Neuronal stem cell (in vitro differentiated cells): ENCODE results near the gene SREK1.
"Not testable (repeated sequence)": the region's sequence is repeated elsewhere in the genome, so short reads cannot be mapped to it uniquely, and the experiment has no call there.

Source experiments
- DNase-seq: peaks from one replicate; pipeline ENCODE4 v3.0.0-alpha.2; 2013; ENCODE audit warnings: low spot score
- H2AFZ ChIP-seq: one replicate; pipeline ENCODE4 v1.6.1; 2013; ENCODE audit warnings: mild to moderate bottlenecking, low read length, inconsistent platforms
- H2AK5ac ChIP-seq: 2 replicates; pipeline ENCODE4 v1.6.1; 2013; ENCODE audit warnings: low read depth, mild to moderate bottlenecking, inconsistent platforms, low read length, moderate library complexity, mixed read lengths
- H2BK120ac ChIP-seq: 2 replicates; pipeline ENCODE4 v1.6.1; 2013; ENCODE audit warnings: low read depth, mild to moderate bottlenecking, inconsistent platforms, low read length, moderate library complexity, mixed read lengths
- H2BK12ac ChIP-seq: one replicate; pipeline ENCODE4 v1.6.1; 2013; ENCODE audit warnings: low read length, inconsistent platforms
- H2BK15ac ChIP-seq: 2 replicates; pipeline ENCODE4 v1.6.1; 2013; ENCODE audit warnings: mild to moderate bottlenecking, low read length, inconsistent platforms, mixed read lengths
- H2BK5ac ChIP-seq: one replicate; pipeline ENCODE4 v1.6.1; 2013; ENCODE audit warnings: inconsistent platforms, mild to moderate bottlenecking, low read length, moderate library complexity
- H3K14ac ChIP-seq: one replicate; pipeline ENCODE4 v1.6.1; 2013; ENCODE audit warnings: low read length, inconsistent platforms
- H3K18ac ChIP-seq: 2 replicates; pipeline ENCODE4 v1.6.1; 2013; ENCODE audit warnings: low read length, inconsistent platforms
- H3K23ac ChIP-seq: 2 replicates; pipeline ENCODE4 v1.6.1; 2013; ENCODE audit warnings: low read depth, mild to moderate bottlenecking, mixed read lengths, low read length, inconsistent platforms; ENCODE audit not compliant: poor library complexity
- H3K27ac ChIP-seq: replicated peaks from 3 replicates; pipeline ENCODE4 v1.5.1; 2013; ENCODE audit warnings: low read length, inconsistent platforms
- H3K27me3 ChIP-seq, 3 experiments: 2 replicates each; pipeline ENCODE4 v1.6.1; 2013; ENCODE audit warnings: low read length in 3 of 3, mild to moderate bottlenecking in 2 of 3, inconsistent platforms in 1 of 3, low read depth in 1 of 3, mixed read lengths in 1 of 3, moderate library complexity in 1 of 3; ENCODE audit not compliant: control insufficient read depth in 3 of 3, insufficient read depth in 3 of 3
- H3K36me3 ChIP-seq, 2 donors: replicated peaks in 1 of 2; 2 replicates each; pipeline ENCODE4 v1.6.1; 2013; ENCODE audit warnings: low read length in 2 of 2; ENCODE audit not compliant: control insufficient read depth in 2 of 2, insufficient read depth in 2 of 2
- H3K4ac ChIP-seq: 2 replicates; pipeline ENCODE4 v1.6.1; 2013; ENCODE audit warnings: inconsistent platforms, mild to moderate bottlenecking, low read length, moderate library complexity
- H3K4me1 ChIP-seq, 2 donors: 1 replicate in 1 of 2; 2 replicates in 1 of 2; pipeline ENCODE4 v1.6.1; 2013; ENCODE audit warnings: low read length in 2 of 2, low read depth in 1 of 2; ENCODE audit not compliant: control insufficient read depth in 2 of 2, insufficient read depth in 1 of 2
- H3K4me2 ChIP-seq: one replicate; pipeline ENCODE4 v1.6.1; 2013; ENCODE audit warnings: mild to moderate bottlenecking, low read length, inconsistent platforms; ENCODE audit not compliant: insufficient read depth, poor library complexity, severe bottlenecking
- H3K4me3 ChIP-seq, 2 donors: 2 replicates each; pipeline ENCODE4 v1.5.1; 2013; ENCODE audit warnings: low read length in 2 of 2, mild to moderate bottlenecking in 2 of 2, inconsistent platforms in 1 of 2, moderate library complexity in 1 of 2
- H3K79me1 ChIP-seq: one replicate; pipeline ENCODE4 v1.6.1; 2013; ENCODE audit warnings: low read depth, mild to moderate bottlenecking, inconsistent platforms, low read length, moderate library complexity
- H3K9ac ChIP-seq: one replicate; pipeline ENCODE4 v1.6.1; 2013; ENCODE audit warnings: mild to moderate bottlenecking, low read depth, low read length, inconsistent platforms; ENCODE audit not compliant: poor library complexity
- H3K9me3 ChIP-seq, 2 donors: replicated peaks in 1 of 2; 2 replicates each; pipeline versions ENCODE3 to v1.6.1; 2013; ENCODE audit warnings: low read length in 2 of 2, mild to moderate bottlenecking in 2 of 2, inconsistent platforms in 1 of 2, low read depth in 1 of 2, mixed read lengths in 1 of 2, moderate library complexity in 1 of 2; ENCODE audit not compliant: control insufficient read depth in 2 of 2, insufficient read depth in 1 of 2
- H4K8ac ChIP-seq: one replicate; pipeline ENCODE4 v1.6.1; 2013; ENCODE audit warnings: low read depth, mild to moderate bottlenecking, inconsistent platforms, low read length, moderate library complexity
- H4K91ac ChIP-seq: one replicate; pipeline ENCODE4 v1.6.1; 2013; ENCODE audit warnings: low read length, low read depth, mild to moderate bottlenecking, inconsistent platforms; ENCODE audit not compliant: poor library complexity
- WGBS, 2 donors: extraction: QIAGEN DNeasy Blood & Tissue Kit; methylation state at CpG; one replicate each; pipeline ENCODE4 v1.1.7; 2013; ENCODE audit warnings: missing lambda C conversion rate in 2 of 2, mixed read lengths in 1 of 2; ENCODE audit not compliant: insufficient read length in 2 of 2, insufficient replicate concordance in 1 of 2; ENCODE audit errors: extremely low coverage in 2 of 2; 5-methylcytosine and 5-hydroxymethylcytosine counted together

The SREK1 gene

GRCh38 chr5:66222455-66222854 is 78.4 kb downstream of the SREK1 start:
- H3K14ac ChIP-seq: no peak overlapping the region
- no peak overlapping the region for H3K18ac ChIP-seq
- H2BK15ac ChIP-seq: no peak overlapping the region
- H3K79me1 ChIP-seq: no peaks in the 10 kb centered on the region
- no peak overlapping the region for H2AFZ ChIP-seq
- H3K27me3 ChIP-seq: peaks cover 0 to 2% (median 0%) of the 10 kb centered on the region in 3 experiments
- H3K4me2 ChIP-seq: no peak overlapping the region
- H3K4me3 ChIP-seq: no peak overlapping the region
- WGBS, 2 donors: no CpG with 5 or more reads among the region's 5 CpGs
- H3K4ac ChIP-seq: no peak overlapping the region
- no peak overlapping the region for H3K27ac ChIP-seq
- no peak overlapping the region for H2BK120ac ChIP-seq
- H3K9ac ChIP-seq: no peak overlapping the region
- no peak overlapping the region for H2AK5ac ChIP-seq
- no peak overlapping the region for H2BK5ac ChIP-seq
- H4K8ac ChIP-seq: no peak overlapping the region
- no peak overlapping the region for H2BK12ac ChIP-seq
- DNase-seq: no peak
- no peak overlapping the region for H3K23ac ChIP-seq
- H3K4me1 ChIP-seq: peaks cover 0 to 2% of the 10 kb centered on the region in 2 donors
- H3K36me3 ChIP-seq: peaks cover 0 to 2% of the 10 kb centered on the region in 2 donors
- H4K91ac ChIP-seq: no peak overlapping the region
- peaks cover 0 to 3% of the 10 kb centered on the region in 2 donors for H3K9me3 ChIP-seq

DNA sequence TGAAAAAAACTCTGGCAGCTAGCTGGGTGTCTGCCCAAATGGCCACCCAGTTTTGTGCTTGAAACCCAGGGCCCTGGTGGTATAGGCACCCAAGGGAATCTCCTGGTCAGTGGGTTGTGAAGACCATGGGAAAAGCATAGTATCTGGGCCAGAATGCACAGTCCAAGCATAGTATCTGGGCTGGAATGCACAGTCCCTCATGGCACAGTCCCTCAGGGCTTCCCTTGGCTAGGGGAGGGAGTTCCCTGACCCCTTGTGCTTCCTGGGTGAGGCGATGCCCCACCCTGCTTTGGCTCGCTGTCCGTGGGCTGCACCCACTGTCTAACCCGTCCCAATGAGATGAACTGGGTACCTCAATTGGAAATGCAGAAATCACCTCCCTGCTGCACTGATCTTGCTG is 78.8 kb downstream of the SREK1 start:
- not testable (repeated sequence) for DNase-seq, H3K18ac ChIP-seq, H3K27ac ChIP-seq, H4K8ac ChIP-seq, H3K27me3 ChIP-seq, H4K91ac ChIP-seq, H3K4ac ChIP-seq, H3K14ac ChIP-seq, H3K4me2 ChIP-seq, H3K9ac ChIP-seq, H2BK12ac ChIP-seq, H2AK5ac ChIP-seq, H3K9me3 ChIP-seq, H2BK5ac ChIP-seq, H2BK120ac ChIP-seq, H3K79me1 ChIP-seq, H2AFZ ChIP-seq, H3K36me3 ChIP-seq, H2BK15ac ChIP-seq, H3K23ac ChIP-seq, H3K4me1 ChIP-seq, H3K4me3 ChIP-seq
- no CpG with 5 or more reads among the region's 4 CpGs for WGBS, 2 donors

DNA sequence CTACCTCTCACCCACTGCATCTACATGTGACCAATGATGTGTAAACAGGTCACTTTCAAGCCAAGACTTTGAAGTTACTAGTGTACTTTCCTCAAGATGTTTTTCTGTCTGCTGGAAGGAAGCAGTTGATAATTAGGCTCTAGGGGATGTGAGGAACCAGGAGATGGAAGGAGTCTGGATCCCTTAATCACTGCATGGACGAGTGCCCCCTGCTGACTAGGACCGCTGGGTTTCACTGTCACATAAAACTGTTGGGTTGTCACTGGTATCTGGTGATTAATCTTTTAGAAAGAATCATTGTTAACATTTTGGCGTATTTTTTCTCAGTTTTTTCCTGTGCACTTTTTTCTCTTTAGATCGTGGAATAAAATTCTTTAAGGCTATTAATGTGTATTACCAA is 79.5 kb downstream of the SREK1 start:
- WGBS, 2 donors: no CpG with 5 or more reads among the region's 4 CpGs
- H2AK5ac ChIP-seq: no peak overlapping the region
- no peak overlapping the region for H3K18ac ChIP-seq
- no peak overlapping the region for H3K4ac ChIP-seq
- no peak overlapping the region for H3K4me3 ChIP-seq
- H3K23ac ChIP-seq: no peak overlapping the region
- peaks cover 0 to 2% of the 10 kb centered on the region in 2 donors for H3K4me1 ChIP-seq
- H3K9me3 ChIP-seq: peaks cover 0 to 3% of the 10 kb centered on the region in 2 donors
- H2BK120ac ChIP-seq: no peak overlapping the region
- peaks cover 0 to 2% of the 10 kb centered on the region in 2 donors for H3K36me3 ChIP-seq
- H3K9ac ChIP-seq: no peak overlapping the region
- no peaks in the 10 kb centered on the region for H3K79me1 ChIP-seq
- no peak for DNase-seq
- no peak overlapping the region for H3K14ac ChIP-seq
- no peak overlapping the region for H4K8ac ChIP-seq
- no peak overlapping the region for H3K27ac ChIP-seq
- no peak overlapping the region for H2AFZ ChIP-seq
- peaks cover 0 to 2% (median 0%) of the 10 kb centered on the region in 3 experiments for H3K27me3 ChIP-seq
- no peak overlapping the region for H3K4me2 ChIP-seq
- no peak overlapping the region for H2BK12ac ChIP-seq
- H2BK15ac ChIP-seq: no peak overlapping the region
- no peak overlapping the region for H4K91ac ChIP-seq
- H2BK5ac ChIP-seq: no peak overlapping the region

- no peak overlapping the region for H3K18ac ChIP-seq
- no peak overlapping the region for H4K91ac ChIP-seq
- H3K4me2 ChIP-seq: no peak overlapping the region
- H3K23ac ChIP-seq: no peak overlapping the region
- peaks cover 0 to 2% of the 10 kb centered on the region in 2 donors for H3K36me3 ChIP-seq
- H3K4ac ChIP-seq: no peak overlapping the region
- no peaks in the 10 kb centered on the region for H3K79me1 ChIP-seq
- H4K8ac ChIP-seq: no peak overlapping the region
- no CpG with 5 or more reads among the region's 3 CpGs for WGBS, 2 donors
- no peak overlapping the region for H2AK5ac ChIP-seq
- H3K27ac ChIP-seq: no peak overlapping the region
- H3K14ac ChIP-seq: no peak overlapping the region
- no peak overlapping the region for H2BK120ac ChIP-seq
- no peak overlapping the region for H3K4me3 ChIP-seq
- no peak overlapping the region for H2AFZ ChIP-seq
- H3K27me3 ChIP-seq: peaks cover 0 to 2% (median 0%) of the 10 kb centered on the region in 3 experiments
- no peak overlapping the region for H2BK15ac ChIP-seq
- peaks cover 0 to 3% of the 10 kb centered on the region in 2 donors for H3K9me3 ChIP-seq
- no peak overlapping the region for H3K9ac ChIP-seq
- no peak overlapping the region for H2BK12ac ChIP-seq
- peaks cover 0 to 2% of the 10 kb centered on the region in 2 donors for H3K4me1 ChIP-seq
- no peak for DNase-seq
- H2BK5ac ChIP-seq: no peak overlapping the region
Measured at GRCh38 chr5:66224274-66224673, 80.2 kb downstream of the SREK1 start.
